ENCODE results near the gene SLC2A2.

- TF ChIP-seq CTCF (IDR thresholded peaks at IDR 0.05) (no peak), USF1 (CRISPR knock-in tag; IDR thresholded peaks at IDR 0.05) (no peak), OVOL2 (CRISPR knock-in tag; IDR thresholded peaks at IDR 0.05; ENCODE audit: borderline replicate concordance) (no peak), ZNF317 (CRISPR knock-in tag; IDR thresholded peaks at IDR 0.05; ENCODE audit: borderline replicate concordance, low read depth) (no peak), NR1H2 (CRISPR knock-in tag; IDR thresholded peaks at IDR 0.05) (no peak), ETV6 (CRISPR knock-in tag; IDR thresholded peaks at IDR 0.05) (no peak), MYBL2 (CRISPR knock-in tag; IDR thresholded peaks at IDR 0.05) (no peak), PRRX2 (CRISPR knock-in tag; IDR thresholded peaks at IDR 0.05) (no peak)
- TF ChIP-seq, protein P1, sequence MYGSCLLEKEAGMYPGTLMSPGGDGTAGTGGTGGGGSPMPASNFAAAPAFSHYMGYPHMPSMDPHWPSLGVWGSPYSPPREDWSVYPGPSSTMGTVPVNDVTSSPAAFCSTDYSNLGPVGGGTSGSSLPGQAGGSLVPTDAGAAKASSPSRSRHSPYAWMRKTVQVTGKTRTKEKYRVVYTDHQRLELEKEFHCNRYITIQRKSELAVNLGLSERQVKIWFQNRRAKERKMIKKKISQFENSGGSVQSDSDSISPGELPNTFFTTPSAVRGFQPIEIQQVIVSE (CRISPR knock-in tag; IDR thresholded peaks at IDR 0.05; ENCODE audit: borderline replicate concordance): no peak
- TF ChIP-seq, protein P2, sequence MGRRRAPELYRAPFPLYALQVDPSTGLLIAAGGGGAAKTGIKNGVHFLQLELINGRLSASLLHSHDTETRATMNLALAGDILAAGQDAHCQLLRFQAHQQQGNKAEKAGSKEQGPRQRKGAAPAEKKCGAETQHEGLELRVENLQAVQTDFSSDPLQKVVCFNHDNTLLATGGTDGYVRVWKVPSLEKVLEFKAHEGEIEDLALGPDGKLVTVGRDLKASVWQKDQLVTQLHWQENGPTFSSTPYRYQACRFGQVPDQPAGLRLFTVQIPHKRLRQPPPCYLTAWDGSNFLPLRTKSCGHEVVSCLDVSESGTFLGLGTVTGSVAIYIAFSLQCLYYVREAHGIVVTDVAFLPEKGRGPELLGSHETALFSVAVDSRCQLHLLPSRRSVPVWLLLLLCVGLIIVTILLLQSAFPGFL (CRISPR knock-in tag; IDR thresholded peaks at IDR 0.05; ENCODE audit: borderline replicate concordance): no peak
- TF ChIP-seq, protein P3, sequence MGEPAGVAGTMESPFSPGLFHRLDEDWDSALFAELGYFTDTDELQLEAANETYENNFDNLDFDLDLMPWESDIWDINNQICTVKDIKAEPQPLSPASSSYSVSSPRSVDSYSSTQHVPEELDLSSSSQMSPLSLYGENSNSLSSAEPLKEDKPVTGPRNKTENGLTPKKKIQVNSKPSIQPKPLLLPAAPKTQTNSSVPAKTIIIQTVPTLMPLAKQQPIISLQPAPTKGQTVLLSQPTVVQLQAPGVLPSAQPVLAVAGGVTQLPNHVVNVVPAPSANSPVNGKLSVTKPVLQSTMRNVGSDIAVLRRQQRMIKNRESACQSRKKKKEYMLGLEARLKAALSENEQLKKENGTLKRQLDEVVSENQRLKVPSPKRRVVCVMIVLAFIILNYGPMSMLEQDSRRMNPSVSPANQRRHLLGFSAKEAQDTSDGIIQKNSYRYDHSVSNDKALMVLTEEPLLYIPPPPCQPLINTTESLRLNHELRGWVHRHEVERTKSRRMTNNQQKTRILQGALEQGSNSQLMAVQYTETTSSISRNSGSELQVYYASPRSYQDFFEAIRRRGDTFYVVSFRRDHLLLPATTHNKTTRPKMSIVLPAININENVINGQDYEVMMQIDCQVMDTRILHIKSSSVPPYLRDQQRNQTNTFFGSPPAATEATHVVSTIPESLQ (CRISPR knock-in tag; IDR thresholded peaks at IDR 0.05): no peak
Measured at GRCh38 chr3:171011873-171012336, 14.6 kb downstream of the SLC2A2 start.
